ENCODE measurements around the gene STXBP1. TPM values are rescaled to one million over a fixed set of nuclear protein-coding genes. Genes with fewer than 3 reads are reported as not detected.

Gene STXBP1
- total and polyA plus RNA-seq, 4 donors: 19.2 to 65.8 (median 46.7) TPM

- H3K9ac ChIP-seq (ENCODE audit: insufficient read depth in 1 of 2, low read length in 2 of 2): no peak overlapping the region
- WGBS, 2 donors: 88 to 89% methylated on average over 8 of the region's 8 CpGs
- peaks cover 0 to 9% (median 4%) of the 10 kb centered on the region in 5 donors for H3K4me1 ChIP-seq (ENCODE audit: control insufficient read depth in 5 of 5, insufficient read depth in 5 of 5, low read length in 5 of 5)
- no peak for DNase-seq
- H3K36me3 ChIP-seq (ENCODE audit: control insufficient read depth in 4 of 4, insufficient read depth in 4 of 4, low read length in 4 of 4): peaks cover 0 to 17% (median 5%) of the 10 kb centered on the region in 4 donors
- H3K27ac ChIP-seq (ENCODE audit: low read depth in 1 of 2, low read length in 1 of 2): no peak overlapping the region
- TF ChIP-seq CTCF (IDR thresholded peaks at IDR 0.05; ENCODE audit: control extremely low read depth, extremely low read depth): no peak
- no peak overlapping the region for H3K4me3 ChIP-seq
- H3K27me3 ChIP-seq (ENCODE audit: control insufficient read depth in 3 of 3, insufficient read depth in 3 of 3, low read length in 2 of 3): no peaks in the 10 kb centered on the region
- no peak for ATAC-seq (ENCODE audit: insufficient read depth, low FRiP score)
- H3K9me3 ChIP-seq (ENCODE audit: control insufficient read depth in 4 of 4, insufficient read depth in 3 of 4, low read length in 3 of 4): no peaks in the 10 kb centered on the region
Measured at GRCh38 chr9:127728808-127729207, 116.7 kb downstream of the STXBP1 start.

GRCh38 chr9:127729522-127730256, 117.6 kb downstream of the STXBP1 start:
- H3K9me3 ChIP-seq (ENCODE audit: control insufficient read depth in 4 of 4, insufficient read depth in 3 of 4, low read length in 3 of 4): no peaks in the 10 kb centered on the region
- H3K4me3 ChIP-seq: no peak overlapping the region
- H3K36me3 ChIP-seq (ENCODE audit: control insufficient read depth in 4 of 4, insufficient read depth in 4 of 4, low read length in 4 of 4): peaks cover 0 to 17% (median 5%) of the 10 kb centered on the region in 4 donors
- ATAC-seq (ENCODE audit: insufficient read depth, low FRiP score): no peak
- no peak overlapping the region for H3K9ac ChIP-seq (ENCODE audit: insufficient read depth in 1 of 2, low read length in 2 of 2)
- no peak for TF ChIP-seq CTCF (IDR thresholded peaks at IDR 0.05; ENCODE audit: control extremely low read depth, extremely low read depth)
- no peak for DNase-seq
- H3K27me3 ChIP-seq (ENCODE audit: control insufficient read depth in 3 of 3, insufficient read depth in 3 of 3, low read length in 2 of 3): no peaks in the 10 kb centered on the region
- WGBS, 2 donors: 91 to 93% methylated on average over 18 of the region's 18 CpGs
- peaks cover 0 to 8% (median 2%) of the 10 kb centered on the region in 5 donors for H3K4me1 ChIP-seq (ENCODE audit: control insufficient read depth in 5 of 5, insufficient read depth in 5 of 5, low read length in 5 of 5)
- H3K27ac ChIP-seq (ENCODE audit: low read depth in 1 of 2, low read length in 1 of 2): no peak overlapping the region

- DNase-seq (no peak), ATAC-seq (ENCODE audit: insufficient read depth, low FRiP score) (no peak)
- no peak overlapping the region for H3K9ac ChIP-seq (ENCODE audit: insufficient read depth in 1 of 2, low read length in 2 of 2)
- no peaks in the 10 kb centered on the region for H3K27me3 ChIP-seq (ENCODE audit: control insufficient read depth in 3 of 3, insufficient read depth in 3 of 3, low read length in 2 of 3)
- no peak overlapping the region for H3K4me3 ChIP-seq
- no peaks in the 10 kb centered on the region for H3K9me3 ChIP-seq (ENCODE audit: control insufficient read depth in 4 of 4, insufficient read depth in 3 of 4, low read length in 3 of 4)
- no peak for TF ChIP-seq CTCF (IDR thresholded peaks at IDR 0.05; ENCODE audit: control extremely low read depth, extremely low read depth)
- no peak overlapping the region for H3K27ac ChIP-seq (ENCODE audit: low read depth in 1 of 2, low read length in 1 of 2)
- peaks cover 0 to 17% (median 5%) of the 10 kb centered on the region in 4 donors for H3K36me3 ChIP-seq (ENCODE audit: control insufficient read depth in 4 of 4, insufficient read depth in 4 of 4, low read length in 4 of 4)
- 91 to 92% methylated on average over 9 of the region's 9 CpGs for WGBS, 2 donors
- peaks cover 0 to 8% (median 2%) of the 10 kb centered on the region in 5 donors for H3K4me1 ChIP-seq (ENCODE audit: control insufficient read depth in 5 of 5, insufficient read depth in 5 of 5, low read length in 5 of 5)
Measured at GRCh38 chr9:127730262-127730661, 118.2 kb downstream of the STXBP1 start.
